GM12874 (cell line): ENCODE results near the gene GCM1.

Experiments
- CTCF ChIP-seq: IDR thresholded peaks from 2 replicates; pipeline ENCODE4 v1.5.1; 2011; ENCODE audit warnings: low read depth, mild to moderate bottlenecking, control low read depth, low read length, moderate library complexity; ENCODE audit not compliant: insufficient read depth

Gene GCM1

GRCh38 chr6:53179961-53180651 lies 31.5 kb upstream of the GCM1 start:
- TF ChIP-seq CTCF: no peak

GRCh38 chr6:53178837-53179432 lies 30.3 kb upstream of the GCM1 start:
- no peak for TF ChIP-seq CTCF

GRCh38 chr6:53175027-53175426 lies 26.4 kb upstream of the GCM1 start:
- no peak for TF ChIP-seq CTCF

GRCh38 chr6:53172468-53172803 lies 23.8 kb upstream of the GCM1 start:
- TF ChIP-seq CTCF: no peak

GRCh38 chr6:53171605-53172467 lies 23.2 kb upstream of the GCM1 start:
- TF ChIP-seq CTCF: peak; percentile 100

- no peak for TF ChIP-seq CTCF
Observed at GRCh38 chr6:53168516-53169267, 20.1 kb upstream of the GCM1 start.

GRCh38 chr6:53165293-53165692 lies 16.7 kb upstream of the GCM1 start:
- TF ChIP-seq CTCF: no peak
